ENCODE data around the gene ZER1.

Gene ZER1

DNA sequence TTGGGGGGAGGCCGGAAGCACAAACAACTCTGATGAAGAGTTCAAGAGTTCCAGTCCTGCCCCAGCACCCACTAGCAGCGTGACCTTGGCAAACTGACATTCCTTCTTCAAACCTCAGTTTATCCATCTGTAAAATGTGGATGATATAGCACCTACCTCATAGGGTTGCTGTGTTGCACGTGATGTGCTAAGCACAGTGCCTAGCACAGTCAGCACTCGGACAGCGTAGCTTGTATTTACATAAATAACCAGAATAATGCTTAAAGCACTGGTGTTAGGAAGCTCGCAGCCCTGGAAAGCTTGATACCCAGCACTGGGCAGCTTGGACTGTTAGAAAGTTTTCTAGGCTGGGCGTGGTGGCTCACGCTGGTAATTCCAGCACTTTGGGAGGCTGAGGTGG is 64.3 kb downstream of the ZER1 start:
- no peak for DNase-seq (ENCODE audit: low read depth)
- no peak for TF ChIP-seq CTCF (IDR thresholded peaks at IDR 0.05; ENCODE audit: low read length, missing control alignments)
- no peak overlapping the region for H3K4me3 ChIP-seq (replicated peaks; ENCODE audit: low read depth, low read length)

GRCh38 chr9:128706671-128707381 is 64.9 kb downstream of the ZER1 start:
- DNase-seq (ENCODE audit: low read depth): no peak
- TF ChIP-seq CTCF (IDR thresholded peaks at IDR 0.05; ENCODE audit: low read length, missing control alignments): no peak

DNA sequence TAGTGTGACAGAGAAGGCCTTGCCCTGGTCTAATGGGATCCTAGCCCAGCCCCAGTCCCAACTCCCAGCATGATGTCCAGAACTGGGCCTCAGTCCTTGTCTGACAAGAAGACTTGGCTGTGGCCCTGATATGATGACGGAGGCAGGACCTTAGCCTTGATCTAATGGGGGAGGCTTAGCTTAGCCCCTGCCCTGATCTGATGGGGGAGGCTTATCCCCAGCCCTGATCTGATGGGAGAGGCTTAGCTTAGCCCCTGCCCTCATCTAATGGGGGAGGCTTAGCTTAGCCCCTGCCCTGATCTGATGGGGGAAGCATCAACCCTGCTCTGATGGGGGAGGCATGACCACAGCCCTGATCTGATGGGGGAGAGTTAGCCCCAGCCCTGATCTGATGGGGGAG is 65.7 kb downstream of the ZER1 start:
- H3K4me3 ChIP-seq (replicated peaks; ENCODE audit: low read depth, low read length): no peak overlapping the region
- DNase-seq (ENCODE audit: low read depth): no peak
- TF ChIP-seq CTCF (IDR thresholded peaks at IDR 0.05; ENCODE audit: low read length, missing control alignments): no peak

More at GRCh38 chr9:128706671-128707381, 64.9 kb downstream of the ZER1 start:
- no peak overlapping the region for H3K4me3 ChIP-seq (replicated peaks; ENCODE audit: low read depth, low read length)

DNA sequence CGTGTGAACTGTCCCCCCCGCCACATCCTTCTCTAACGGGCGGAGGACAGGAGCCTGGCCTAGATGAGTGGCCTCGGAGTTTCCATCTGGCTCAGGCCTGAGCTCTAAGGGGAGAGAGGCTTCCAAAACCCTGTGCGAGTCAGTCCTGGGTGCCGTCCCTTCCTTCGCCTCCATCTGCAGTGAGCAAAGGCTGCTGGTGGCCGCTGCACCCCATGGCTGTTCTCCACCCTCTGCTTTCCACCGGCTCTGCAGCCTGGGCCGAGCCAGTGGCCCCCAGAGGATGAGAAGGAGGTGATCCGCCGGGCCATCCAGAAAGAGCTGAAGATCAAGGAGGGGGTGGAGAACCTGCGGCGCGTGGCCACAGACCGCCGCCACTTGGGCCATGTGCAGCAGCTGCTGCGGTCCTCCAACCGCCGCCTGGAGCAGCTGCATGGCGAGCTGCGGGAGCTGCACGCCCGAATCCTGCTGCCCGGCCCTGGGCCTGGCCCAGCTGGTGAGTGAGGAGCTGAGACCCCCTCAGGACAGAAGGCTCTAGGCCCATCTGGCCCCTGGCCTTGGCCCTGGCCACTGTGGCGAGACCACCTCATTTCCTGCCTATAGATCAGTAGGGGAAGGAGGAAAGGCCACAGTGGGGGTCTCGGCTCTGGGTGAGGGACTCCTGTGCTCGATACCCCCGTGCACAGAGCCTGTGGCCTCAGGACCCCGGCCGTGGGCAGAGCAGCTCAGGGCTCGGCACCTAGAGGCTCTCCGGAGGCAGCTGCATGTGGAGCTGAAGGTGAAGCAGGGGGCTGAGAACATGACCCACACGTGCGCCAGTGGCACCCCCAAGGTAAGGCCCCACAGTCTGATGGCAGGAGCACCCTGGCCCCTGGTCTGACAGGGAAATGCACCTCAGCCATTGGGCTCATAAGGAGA is 66.4 kb downstream of the ZER1 start:
- H3K4me3 ChIP-seq (replicated peaks; ENCODE audit: low read depth, low read length): no peak overlapping the region
- no peak for TF ChIP-seq CTCF (IDR thresholded peaks at IDR 0.05; ENCODE audit: low read length, missing control alignments)
- no peak for DNase-seq (ENCODE audit: low read depth)

GRCh38 chr9:128704356-128704670 is 67.4 kb downstream of the ZER1 start:
- TF ChIP-seq CTCF (IDR thresholded peaks at IDR 0.05; ENCODE audit: low read length, missing control alignments): no peak
- no peak for DNase-seq (ENCODE audit: low read depth)
- H3K4me3 ChIP-seq (replicated peaks; ENCODE audit: low read depth, low read length): no peak overlapping the region

- H3K4me3 ChIP-seq (replicated peaks; ENCODE audit: low read depth, low read length): peak overlapping the region; percentile 65
- no peak for TF ChIP-seq CTCF (IDR thresholded peaks at IDR 0.05; ENCODE audit: low read length, missing control alignments)
- no peak for DNase-seq (ENCODE audit: low read depth)
Measured at GRCh38 chr9:128703616-128704355, 67.9 kb downstream of the ZER1 start.
